MM.1S (cell line): Measurements from ENCODE around the gene FAM234B.

Experiments used
- DNase-seq: peaks from one replicate; pipeline ENCODE4 v3.0.0-alpha.2; 2015
- H2AFZ ChIP-seq: fragments of 300-600 bp; sonication (generic); 2 replicates; pipeline ENCODE4 v1.6.0; 2016; ENCODE audit warnings: antibody characterized with exemption, low read length
- H3F3A ChIP-seq: fragments of 300-600 bp; sonication (generic); 2 replicates; pipeline ENCODE4 v1.6.1; 2016; ENCODE audit warnings: mild to moderate bottlenecking, antibody characterized with exemption, low read length, moderate library complexity, mixed read lengths; ENCODE audit not compliant: insufficient read depth
- H3K27ac ChIP-seq: fragments of 300-600 bp; sonication (generic); 2 replicates; pipeline ENCODE4 v1.5.1; 2016; ENCODE audit warnings: mild to moderate bottlenecking, low read length
- H3K27me3 ChIP-seq: fragments of 300-600 bp; sonication (generic); replicated peaks from 2 replicates; pipeline ENCODE4 v1.6.0; 2016; ENCODE audit warnings: low read length; ENCODE audit not compliant: insufficient read depth
- H3K36me3 ChIP-seq: fragments of 300-600 bp; sonication (generic); replicated peaks from 2 replicates; pipeline ENCODE4 v1.6.1; 2016; ENCODE audit warnings: mild to moderate bottlenecking, low read length, mixed read lengths; ENCODE audit not compliant: insufficient read depth
- H3K4me1 ChIP-seq: fragments of 300-600 bp; sonication (generic); 2 replicates; pipeline ENCODE4 v1.6.1; 2016; ENCODE audit warnings: low read length, mixed read lengths
- H3K4me2 ChIP-seq: fragments of 300-600 bp; sonication (generic); 2 replicates; pipeline ENCODE4 v1.6.0; 2016; ENCODE audit warnings: low read depth, low read length
- H3K4me3 ChIP-seq: fragments of 300-600 bp; sonication (generic); 2 replicates; pipeline ENCODE4 v1.5.1; 2016; ENCODE audit warnings: low read length, mixed read lengths
- H3K79me2 ChIP-seq: fragments of 300-600 bp; sonication (generic); 2 replicates; pipeline ENCODE4 v1.6.1; 2016; ENCODE audit warnings: mixed run types, low read length, mixed read lengths
- H3K9ac ChIP-seq: fragments of 300-600 bp; sonication (generic); 2 replicates; pipeline ENCODE4 v1.6.1; 2016; ENCODE audit warnings: low read length, mixed read lengths
- H3K9me2 ChIP-seq: fragments of 300-600 bp; sonication (generic); replicated peaks from 2 replicates; pipeline ENCODE4 v1.6.1; 2016; ENCODE audit warnings: mild to moderate bottlenecking, low read length, mixed read lengths; ENCODE audit not compliant: insufficient read depth
- H3K9me3 ChIP-seq: fragments of 300-600 bp; sonication (generic); replicated peaks from 2 replicates; pipeline ENCODE4 v1.6.1; 2016; ENCODE audit warnings: mild to moderate bottlenecking, low read length, mixed read lengths; ENCODE audit not compliant: insufficient read depth
- H4K20me1 ChIP-seq: fragments of 300-600 bp; sonication (generic); 2 replicates; pipeline ENCODE4 v1.6.1; 2016; ENCODE audit warnings: mild to moderate bottlenecking, low read length, moderate library complexity, mixed read lengths; ENCODE audit not compliant: insufficient read depth
- EZH2 ChIP-seq: fragments of 300-600 bp; sonication (generic); optimal IDR thresholded peaks from 2 replicates; pipeline ENCODE3; 2017; ENCODE audit warnings: low read depth, mild to moderate bottlenecking, antibody characterized with exemption, low read length, mixed read lengths
- EZH2phosphoT487 ChIP-seq: fragments of 300-600 bp; sonication (generic); IDR thresholded peaks from 2 replicates; pipeline ENCODE4 v1.6.1; 2018; ENCODE audit warnings: antibody characterized with exemption, low read length
- TF ChIP-seq, protein P1 (sequence below): fragments of 300-600 bp; sonication (generic); IDR thresholded peaks from 2 replicates; pipeline ENCODE4 v1.5.1; 2016; ENCODE audit warnings: antibody characterized with exemption, low read length, mixed read lengths

FAM234B gene

DNA sequence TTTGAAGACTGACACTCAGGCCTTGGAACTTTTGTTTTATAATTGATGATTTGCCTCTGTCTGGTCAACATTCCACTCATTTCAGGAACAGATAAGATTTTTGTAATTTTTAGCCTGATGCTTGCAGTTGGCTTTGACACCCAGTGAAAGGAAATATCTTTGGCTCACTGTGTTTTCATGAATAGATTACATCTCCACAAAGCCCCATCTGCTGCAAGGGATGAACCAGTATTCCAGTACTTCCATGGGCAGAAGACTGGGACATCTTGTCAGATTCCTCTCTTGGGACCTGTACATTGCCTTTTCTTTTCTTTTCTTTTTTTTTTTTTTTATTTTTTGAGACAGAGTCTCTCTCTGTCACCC, 30.9 kb downstream of the FAM234B start:
- H3K9me2 ChIP-seq: no peaks in the 10 kb centered on the region
- no peak overlapping the region for H3K4me2 ChIP-seq
- no peaks in the 10 kb centered on the region for H3K36me3 ChIP-seq
- H3K4me3 ChIP-seq: no peak overlapping the region
- no peaks in the 10 kb centered on the region for H3K9me3 ChIP-seq
- no peak overlapping the region for H3K27ac ChIP-seq
- no peak overlapping the region for H2AFZ ChIP-seq
- peaks cover 18% of the 10 kb centered on the region for H3F3A ChIP-seq
- no peak overlapping the region for H3K9ac ChIP-seq
- H4K20me1 ChIP-seq: no peaks in the 10 kb centered on the region
- TF ChIP-seq EZH2phosphoT487 (no peak), EZH2 (no peak)
- no peaks in the 10 kb centered on the region for H3K79me2 ChIP-seq
- no peaks in the 10 kb centered on the region for H3K27me3 ChIP-seq
- DNase-seq: no peak
- H3K4me1 ChIP-seq: peaks cover 22% of the 10 kb centered on the region

DNA sequence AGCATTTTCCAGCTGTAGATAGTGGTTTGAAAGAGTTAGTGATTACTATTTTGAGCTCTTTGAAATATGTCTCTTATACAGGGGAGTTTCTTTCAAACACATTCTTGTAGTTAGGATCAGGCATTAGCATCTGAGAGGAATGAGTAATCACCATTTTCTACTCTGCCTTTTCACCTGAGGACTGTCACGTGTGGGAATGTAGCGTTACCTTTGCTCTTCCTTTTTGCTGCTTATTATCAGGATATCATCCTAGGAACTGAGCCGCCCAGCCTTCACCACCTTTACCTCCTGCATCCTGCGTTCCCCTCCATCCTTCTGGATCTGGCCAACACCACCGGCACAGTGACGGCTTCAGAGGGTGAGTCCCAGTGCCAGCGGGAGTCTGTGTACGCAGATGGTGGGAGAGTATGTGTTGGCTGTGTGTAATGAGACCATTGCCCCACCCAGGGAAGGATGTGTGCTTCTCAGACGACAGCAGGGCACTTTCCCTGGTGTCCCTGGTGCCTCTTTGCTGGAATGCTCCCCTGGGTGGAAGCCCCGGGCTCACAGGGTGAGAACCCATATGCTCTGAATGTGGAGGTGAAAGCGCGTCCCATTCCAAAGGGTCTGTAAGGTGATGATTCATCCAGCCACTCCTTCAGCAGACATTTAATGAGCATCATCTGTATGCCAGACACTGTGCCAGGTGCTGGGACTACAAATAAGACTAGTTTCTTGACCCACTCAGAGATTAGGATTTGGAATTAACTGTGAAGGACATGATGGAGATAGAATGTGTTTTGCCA, 31.8 kb downstream of the FAM234B start:
- no peak overlapping the region for H2AFZ ChIP-seq

DNA sequence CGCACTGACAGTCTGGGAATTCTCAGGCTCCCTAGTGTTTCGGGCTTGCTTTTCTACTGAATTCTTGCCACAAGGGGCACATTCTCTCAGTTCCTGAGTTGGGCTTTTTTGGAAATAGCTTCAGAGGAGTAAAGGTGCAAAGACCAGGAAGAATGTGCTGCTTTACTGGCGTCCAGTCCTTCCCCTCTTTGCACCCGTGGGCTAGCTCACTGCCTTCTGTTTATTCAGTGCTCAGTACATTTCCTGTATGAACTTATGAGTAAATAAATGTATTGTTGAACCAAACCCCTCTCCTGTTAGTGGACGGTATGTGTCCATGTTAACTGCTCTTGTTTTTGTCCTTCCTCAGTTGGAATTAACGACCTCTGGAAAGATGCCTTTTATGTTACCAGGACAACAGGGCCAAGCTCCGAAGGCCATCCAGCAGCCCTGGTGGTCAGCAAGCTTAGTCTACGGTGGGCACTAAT, 35.3 kb downstream of the FAM234B start:
- H3K36me3 ChIP-seq: no peaks in the 10 kb centered on the region
- H3K9me2 ChIP-seq: no peaks in the 10 kb centered on the region
- no peaks in the 10 kb centered on the region for H3K79me2 ChIP-seq
- TF ChIP-seq, protein P1, sequence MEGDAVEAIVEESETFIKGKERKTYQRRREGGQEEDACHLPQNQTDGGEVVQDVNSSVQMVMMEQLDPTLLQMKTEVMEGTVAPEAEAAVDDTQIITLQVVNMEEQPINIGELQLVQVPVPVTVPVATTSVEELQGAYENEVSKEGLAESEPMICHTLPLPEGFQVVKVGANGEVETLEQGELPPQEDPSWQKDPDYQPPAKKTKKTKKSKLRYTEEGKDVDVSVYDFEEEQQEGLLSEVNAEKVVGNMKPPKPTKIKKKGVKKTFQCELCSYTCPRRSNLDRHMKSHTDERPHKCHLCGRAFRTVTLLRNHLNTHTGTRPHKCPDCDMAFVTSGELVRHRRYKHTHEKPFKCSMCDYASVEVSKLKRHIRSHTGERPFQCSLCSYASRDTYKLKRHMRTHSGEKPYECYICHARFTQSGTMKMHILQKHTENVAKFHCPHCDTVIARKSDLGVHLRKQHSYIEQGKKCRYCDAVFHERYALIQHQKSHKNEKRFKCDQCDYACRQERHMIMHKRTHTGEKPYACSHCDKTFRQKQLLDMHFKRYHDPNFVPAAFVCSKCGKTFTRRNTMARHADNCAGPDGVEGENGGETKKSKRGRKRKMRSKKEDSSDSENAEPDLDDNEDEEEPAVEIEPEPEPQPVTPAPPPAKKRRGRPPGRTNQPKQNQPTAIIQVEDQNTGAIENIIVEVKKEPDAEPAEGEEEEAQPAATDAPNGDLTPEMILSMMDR: no peak
- TF ChIP-seq EZH2 (no peak), EZH2phosphoT487 (no peak)
- H3F3A ChIP-seq: no peaks in the 10 kb centered on the region
- H3K4me3 ChIP-seq: no peak overlapping the region
- no peak overlapping the region for H2AFZ ChIP-seq
- H3K4me1 ChIP-seq: no peaks in the 10 kb centered on the region
- H3K9ac ChIP-seq: no peak overlapping the region
- no peaks in the 10 kb centered on the region for H4K20me1 ChIP-seq
- no peak overlapping the region for H3K4me2 ChIP-seq
- no peak for DNase-seq
- H3K27me3 ChIP-seq: no peaks in the 10 kb centered on the region
- H3K27ac ChIP-seq: no peak overlapping the region
- no peaks in the 10 kb centered on the region for H3K9me3 ChIP-seq

More for the DNA sequence above, 31.8 kb downstream of the FAM234B start:
- peaks cover 13% of the 10 kb centered on the region for H3K4me1 ChIP-seq
- DNase-seq: no peak
- H3K27ac ChIP-seq: no peak overlapping the region
- H3K9me2 ChIP-seq: no peaks in the 10 kb centered on the region
- H3K36me3 ChIP-seq: no peaks in the 10 kb centered on the region
- peaks cover 14% of the 10 kb centered on the region for H3F3A ChIP-seq
- no peak overlapping the region for H3K4me3 ChIP-seq
- TF ChIP-seq EZH2: no peak
- TF ChIP-seq, protein P1: no peak
- no peak for TF ChIP-seq EZH2phosphoT487
- no peak overlapping the region for H3K9ac ChIP-seq
- H3K79me2 ChIP-seq: no peaks in the 10 kb centered on the region
- no peaks in the 10 kb centered on the region for H4K20me1 ChIP-seq
- H3K27me3 ChIP-seq: no peaks in the 10 kb centered on the region
- no peaks in the 10 kb centered on the region for H3K9me3 ChIP-seq
- H3K4me2 ChIP-seq: no peak overlapping the region

DNA sequence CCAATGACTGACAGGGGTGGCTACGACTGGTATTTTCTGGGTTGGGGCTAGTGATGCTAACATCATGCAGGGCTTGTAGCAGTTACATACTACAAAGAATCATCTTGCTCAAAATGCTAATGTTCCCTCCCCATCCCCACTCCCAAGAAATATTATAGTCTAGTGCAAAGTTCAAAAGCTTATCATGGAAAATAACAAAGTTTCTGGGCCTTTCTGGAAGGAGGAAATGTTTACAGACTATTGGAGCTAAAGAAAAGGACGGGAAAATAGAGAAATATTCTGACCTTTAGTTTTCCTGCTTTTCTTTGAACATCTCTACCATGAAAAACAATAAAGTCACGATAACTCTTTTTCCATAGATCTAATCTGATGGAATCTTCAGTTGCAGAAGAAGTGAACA, 36.1 kb downstream of the FAM234B start:
- Histone ChIP-seq H3K9ac (no peak overlapping the region), H3K27me3 (no peaks in the 10 kb centered on the region), H3F3A (no peaks in the 10 kb centered on the region), H3K4me2 (no peak overlapping the region), H3K9me3 (no peaks in the 10 kb centered on the region), H3K4me3 (no peak overlapping the region), H3K4me1 (peaks cover 3% of the 10 kb centered on the region; the same call in 1 of the 2 replicates), H2AFZ (no peak overlapping the region), H3K36me3 (no peaks in the 10 kb centered on the region), H3K79me2 (no peaks in the 10 kb centered on the region), H3K27ac (no peak overlapping the region), H3K9me2 (no peaks in the 10 kb centered on the region), H4K20me1 (no peaks in the 10 kb centered on the region)
- no peak for TF ChIP-seq EZH2phosphoT487
- no peak for DNase-seq
